HG03342 (cell line): Measurements from ENCODE around the gene AQP2.

ENCODE experiments used
- ATAC-seq: cut with Tn5 transposase; IDR thresholded peaks from one replicate; pipeline ENCODE4 v1.9.1; 2021; ENCODE audit warnings: mild to moderate bottlenecking, moderate library complexity; ENCODE audit not compliant: unreplicated experiment

The AQP2 gene

GRCh38 chr12:49920241-49920914, 30.2 kb upstream of the AQP2 start:
- ATAC-seq: no peak

- ATAC-seq: no peak
These were observed 29.6 kb upstream of the AQP2 start for GRCh38 chr12:49920915-49921286.

- ATAC-seq: no peak
These were observed 29.2 kb upstream of the AQP2 start for GRCh38 chr12:49921299-49921698.

GRCh38 chr12:49921936-49922335, 28.6 kb upstream of the AQP2 start:
- no peak for ATAC-seq

GRCh38 chr12:49922349-49923034, 28.0 kb upstream of the AQP2 start:
- no peak for ATAC-seq

- no peak for ATAC-seq
These were observed 27.4 kb upstream of the AQP2 start for GRCh38 chr12:49923035-49923644.

- ATAC-seq: no peak
These were observed 26.5 kb upstream of the AQP2 start for GRCh38 chr12:49923880-49924556.

GRCh38 chr12:49924628-49925246, 25.8 kb upstream of the AQP2 start:
- no peak for ATAC-seq

- ATAC-seq: no peak
These were observed 24.9 kb upstream of the AQP2 start for GRCh38 chr12:49925433-49926204.

GRCh38 chr12:49928471-49928870, 22.1 kb upstream of the AQP2 start:
- ATAC-seq: no peak

- ATAC-seq: no peak
These were observed 21.0 kb upstream of the AQP2 start for GRCh38 chr12:49929581-49929980.

GRCh38 chr12:49930515-49931288, 19.8 kb upstream of the AQP2 start:
- ATAC-seq: no peak

- ATAC-seq: no peak
These were observed 18.5 kb upstream of the AQP2 start for GRCh38 chr12:49932023-49932422.

GRCh38 chr12:49932533-49933130, 17.9 kb upstream of the AQP2 start:
- ATAC-seq: no peak

GRCh38 chr12:49933796-49934195, 16.7 kb upstream of the AQP2 start:
- no peak for ATAC-seq

- no peak for ATAC-seq
These were observed 16.0 kb upstream of the AQP2 start for GRCh38 chr12:49934505-49934904.

- ATAC-seq: no peak
These were observed 13.6 kb upstream of the AQP2 start for GRCh38 chr12:49936925-49937324.

- ATAC-seq: no peak
These were observed 12.8 kb upstream of the AQP2 start for GRCh38 chr12:49937639-49938300.

- no peak for ATAC-seq
These were observed 11.2 kb upstream of the AQP2 start for GRCh38 chr12:49939307-49939706.
